Neural progenitor cell (in vitro differentiated cells): Measurements from ENCODE around the gene UBAP1L. TPM values are rescaled to one million over a fixed set of nuclear protein-coding genes. Genes with fewer than 3 reads are reported as not detected.

ENCODE experiments used
- DNase-seq: peaks from one replicate; pipeline ENCODE4 v3.0.0-alpha.2; 2016; ENCODE audit warnings: low spot score
- H2AFZ ChIP-seq: fragments of 200-600 bp; sonication (generic); replicated peaks from 2 replicates; pipeline ENCODE4 v1.6.1; 2016; ENCODE audit warnings: antibody characterized with exemption
- H3F3A ChIP-seq: fragments of 200-600 bp; sonication (generic); 2 replicates; pipeline ENCODE4 v1.6.1; 2016; ENCODE audit warnings: antibody characterized with exemption, low read depth
- H3K27ac ChIP-seq: fragments of 200-600 bp; sonication (generic); 2 replicates; pipeline ENCODE4 v1.5.1; 2016; ENCODE audit warnings: mild to moderate bottlenecking
- H3K27me3 ChIP-seq: fragments of 200-600 bp; sonication (generic); 2 replicates; pipeline ENCODE4 v1.6.1; 2016; ENCODE audit warnings: mild to moderate bottlenecking, moderate library complexity
- H3K36me3 ChIP-seq: fragments of 200-600 bp; sonication (generic); 2 replicates; pipeline ENCODE4 v1.5.1; 2016
- H3K4me1 ChIP-seq: fragments of 200-600 bp; sonication (generic); 2 replicates; pipeline ENCODE4 v1.6.1; 2016; ENCODE audit warnings: mixed run types
- H3K4me2 ChIP-seq: fragments of 200-600 bp; sonication (generic); 2 replicates; pipeline ENCODE4 v1.6.1; 2016
- H3K4me3 ChIP-seq: fragments of 200-600 bp; sonication (generic); 2 replicates; pipeline ENCODE4 v1.5.1; 2016
- H3K79me2 ChIP-seq: fragments of 200-600 bp; sonication (generic); 2 replicates; pipeline ENCODE4 v1.6.1; 2016; ENCODE audit warnings: low read depth
- H3K9ac ChIP-seq: fragments of 200-600 bp; sonication (generic); 2 replicates; pipeline ENCODE4 v1.6.1; 2016
- H3K9me3 ChIP-seq: fragments of 200-600 bp; sonication (generic); 2 replicates; pipeline ENCODE4 v1.5.1; 2016; ENCODE audit warnings: low read depth
- H4K20me1 ChIP-seq: fragments of 200-600 bp; sonication (generic); 2 replicates; pipeline ENCODE4 v1.6.1; 2016; ENCODE audit warnings: low read depth
- H3K27ac Mint-ChIP-seq: 3 replicates; pipeline ENCODE4 v1.8.0; 2021; ENCODE audit warnings: mixed read lengths
- H3K27me3 Mint-ChIP-seq: 2 replicates; pipeline ENCODE4 v1.8.0; 2022; ENCODE audit warnings: low read depth, mild to moderate bottlenecking, inconsistent platforms, moderate library complexity, mixed read lengths; ENCODE audit not compliant: insufficient read depth
- H3K36me3 Mint-ChIP-seq: 3 replicates; pipeline ENCODE4 v1.8.0; 2021; ENCODE audit warnings: mixed read lengths
- H3K4me1 Mint-ChIP-seq: 3 replicates; pipeline ENCODE4 v1.8.0; 2021; ENCODE audit warnings: mixed read lengths
- H3K4me3 Mint-ChIP-seq: 3 replicates; pipeline ENCODE4 v1.8.0; 2021; ENCODE audit warnings: mild to moderate bottlenecking, moderate library complexity, mixed read lengths
- H3K9me3 Mint-ChIP-seq: 3 replicates; pipeline ENCODE4 v1.8.0; 2020; ENCODE audit warnings: mixed read lengths
- CTCF ChIP-seq: fragments of 200-600 bp; sonication (generic); IDR thresholded peaks from 2 replicates; pipeline ENCODE4 v1.5.1; 2017; ENCODE audit warnings: antibody characterized with exemption, mild to moderate bottlenecking
- EZH2 ChIP-seq: fragments of 200-600 bp; sonication (generic); IDR thresholded peaks from 2 replicates; pipeline ENCODE4 v1.6.1; 2017; ENCODE audit warnings: antibody characterized with exemption, mild to moderate bottlenecking, moderate library complexity
- EZH2phosphoT487 ChIP-seq: fragments of 200-600 bp; sonication (generic); IDR thresholded peaks from 2 replicates; pipeline ENCODE4 v1.6.1; 2017; ENCODE audit warnings: antibody characterized with exemption
- total RNA-seq: library from RNA; depleted of rRNA; stranded (reverse); fragments of >200 nt; gene quantifications from 2 replicates; pipeline ENCODE4 v1.2.3, GENCODE V29; 2015; ENCODE audit warnings: low replicate concordance

UBAP1L gene
- total RNA-seq, 1 donor from 2014 or later, result 0.39 TPM

- Mint-ChIP-seq H3K9me3 (no peaks in the 10 kb centered on the region), H3K36me3 (peaks cover 20% of the 10 kb centered on the region), H3K27ac (no peak overlapping the region), H3K27me3 (peaks cover 2% of the 10 kb centered on the region), H3K4me1 (peaks cover 9% of the 10 kb centered on the region), H3K4me3 (no peak overlapping the region)
- Histone ChIP-seq H3K36me3 (no peaks in the 10 kb centered on the region), H3K4me2 (no peak overlapping the region), H4K20me1 (no peaks in the 10 kb centered on the region), H3K9me3 (no peaks in the 10 kb centered on the region), H3K4me3 (no peak overlapping the region), H3K9ac (no peak overlapping the region), H3K79me2 (no peaks in the 10 kb centered on the region), H2AFZ (no peak overlapping the region), H3F3A (peaks cover 2% of the 10 kb centered on the region), H3K27ac (no peak overlapping the region), H3K4me1 (no peaks in the 10 kb centered on the region), H3K27me3 (peaks cover 6% of the 10 kb centered on the region)
- TF ChIP-seq CTCF (no peak), EZH2 (no peak), EZH2phosphoT487 (no peak)
- no peak for DNase-seq
These were observed 17.2 kb downstream of the UBAP1L start for GRCh38 chr15:65097651-65098263.

GRCh38 chr15:65096481-65097385 is 18.3 kb downstream of the UBAP1L start:
- Histone ChIP-seq H4K20me1 (no peaks in the 10 kb centered on the region), H3K9me3 (no peaks in the 10 kb centered on the region), H3K27me3 (no peaks in the 10 kb centered on the region), H3K9ac (no peak overlapping the region), H3K36me3 (no peaks in the 10 kb centered on the region), H3K79me2 (no peaks in the 10 kb centered on the region), H3K4me2 (no peak overlapping the region), H3K4me3 (no peak overlapping the region), H2AFZ (no peak overlapping the region), H3F3A (peaks cover 1% of the 10 kb centered on the region), H3K4me1 (no peaks in the 10 kb centered on the region), H3K27ac (no peak overlapping the region)
- Mint-ChIP-seq H3K9me3 (no peaks in the 10 kb centered on the region), H3K4me3 (no peak overlapping the region), H3K36me3 (peaks cover 19% of the 10 kb centered on the region), H3K27me3 (peaks cover 2% of the 10 kb centered on the region), H3K27ac (no peak overlapping the region), H3K4me1 (peaks cover 9% of the 10 kb centered on the region)
- TF ChIP-seq EZH2phosphoT487 (no peak), CTCF (no peak), EZH2 (no peak)
- DNase-seq, result no peak

GRCh38 chr15:65095747-65096104 is 19.3 kb downstream of the UBAP1L start:
- Histone ChIP-seq H3K9ac (no peak overlapping the region), H3K4me3 (no peak overlapping the region), H3K27ac (no peak overlapping the region), H3K79me2 (no peaks in the 10 kb centered on the region), H2AFZ (no peak overlapping the region), H3K36me3 (no peaks in the 10 kb centered on the region), H3K27me3 (no peaks in the 10 kb centered on the region), H4K20me1 (no peaks in the 10 kb centered on the region), H3F3A (no peaks in the 10 kb centered on the region), H3K9me3 (no peaks in the 10 kb centered on the region), H3K4me2 (no peak overlapping the region), H3K4me1 (no peaks in the 10 kb centered on the region)
- Mint-ChIP-seq H3K4me1 (peaks cover 9% of the 10 kb centered on the region), H3K9me3 (no peaks in the 10 kb centered on the region), H3K27ac (no peak overlapping the region), H3K36me3 (peaks cover 15% of the 10 kb centered on the region), H3K4me3 (no peak overlapping the region), H3K27me3 (peaks cover 2% of the 10 kb centered on the region)
- DNase-seq, result no peak
- TF ChIP-seq EZH2 (no peak), EZH2phosphoT487 (no peak), CTCF (no peak)
